ENCODE data around the gene SLC25A13.

DNA sequence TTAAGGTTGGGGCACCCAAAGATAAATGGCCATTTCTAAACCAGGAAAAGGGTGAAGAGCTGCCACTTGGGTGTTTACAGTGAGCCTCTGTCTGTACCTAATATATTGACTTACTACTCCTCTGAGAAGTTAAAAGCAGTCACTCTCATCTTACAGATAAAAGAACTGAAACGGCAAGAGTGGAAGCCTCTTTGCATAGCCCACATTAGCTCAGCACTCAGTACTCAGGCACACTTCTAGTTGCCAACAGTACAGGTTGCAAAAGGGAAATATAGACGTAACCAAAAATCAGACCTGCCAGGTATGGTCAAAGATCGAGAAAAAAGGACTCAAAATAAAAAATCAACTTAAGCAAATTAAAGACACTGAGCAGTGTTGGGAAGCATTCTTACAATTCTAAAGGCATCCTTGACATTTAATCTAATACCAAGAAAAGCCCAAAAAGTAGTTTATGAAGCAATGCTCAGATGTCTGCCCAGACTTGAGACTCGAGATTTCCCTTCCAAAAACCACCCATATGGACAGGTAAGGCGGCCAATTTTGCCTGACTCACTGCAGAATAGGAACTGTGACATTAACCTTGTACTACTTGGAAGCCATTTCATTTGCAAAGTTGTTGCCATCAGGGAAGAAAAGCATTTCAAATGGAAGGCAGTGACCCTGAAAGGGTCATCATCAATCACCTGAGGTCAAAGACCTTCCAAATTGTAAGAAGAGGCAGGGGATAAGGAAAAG is 139.3 kb downstream of the SLC25A13 start:
- TF ChIP-seq MAZ (IDR thresholded peaks at IDR 0.05; ENCODE audit: borderline replicate concordance, low read depth, low read length): no peak
- no peak for TF ChIP-seq RAD21 (IDR thresholded peaks at IDR 0.05; ENCODE audit: low read length)
- TF ChIP-seq, protein P1, sequence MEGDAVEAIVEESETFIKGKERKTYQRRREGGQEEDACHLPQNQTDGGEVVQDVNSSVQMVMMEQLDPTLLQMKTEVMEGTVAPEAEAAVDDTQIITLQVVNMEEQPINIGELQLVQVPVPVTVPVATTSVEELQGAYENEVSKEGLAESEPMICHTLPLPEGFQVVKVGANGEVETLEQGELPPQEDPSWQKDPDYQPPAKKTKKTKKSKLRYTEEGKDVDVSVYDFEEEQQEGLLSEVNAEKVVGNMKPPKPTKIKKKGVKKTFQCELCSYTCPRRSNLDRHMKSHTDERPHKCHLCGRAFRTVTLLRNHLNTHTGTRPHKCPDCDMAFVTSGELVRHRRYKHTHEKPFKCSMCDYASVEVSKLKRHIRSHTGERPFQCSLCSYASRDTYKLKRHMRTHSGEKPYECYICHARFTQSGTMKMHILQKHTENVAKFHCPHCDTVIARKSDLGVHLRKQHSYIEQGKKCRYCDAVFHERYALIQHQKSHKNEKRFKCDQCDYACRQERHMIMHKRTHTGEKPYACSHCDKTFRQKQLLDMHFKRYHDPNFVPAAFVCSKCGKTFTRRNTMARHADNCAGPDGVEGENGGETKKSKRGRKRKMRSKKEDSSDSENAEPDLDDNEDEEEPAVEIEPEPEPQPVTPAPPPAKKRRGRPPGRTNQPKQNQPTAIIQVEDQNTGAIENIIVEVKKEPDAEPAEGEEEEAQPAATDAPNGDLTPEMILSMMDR (conservative IDR thresholded peaks at IDR 0.05; ENCODE audit: low read depth, low read length): no peak
- no peak for TF ChIP-seq CEBPB (IDR thresholded peaks at IDR 0.05; ENCODE audit: low read depth, low read length)

All from IMR-90 (cell line).